ENCODE measurements around the gene CSMD2.

GRCh38 chr1:34153246-34153645 lies 11.8 kb downstream of the CSMD2 start:
- no peak for TF ChIP-seq CTCF (conservative IDR thresholded peaks at IDR 0.05 in 1 of 2, IDR thresholded peaks at IDR 0.05 in 1 of 2; ENCODE audit: low read depth in 1 of 2, low read length in 2 of 2)
- no peak for TF ChIP-seq EZH2 (IDR thresholded peaks at IDR 0.05; ENCODE audit: low read length, missing control alignments)
